GM12878 (cell line): ENCODE results near the gene VMP1.
"Not testable (repeated sequence)": the region's sequence is repeated elsewhere in the genome, so short reads cannot be mapped to it uniquely, and the experiment has no call there.

Source experiments
- TF ChIP-seq, protein P1 (sequence below), 3 experiments: IDR thresholded peaks in 2 of 3; conservative IDR thresholded peaks in 1 of 3; 2 replicates each; pipeline ENCODE4 v1.5.1; 2011; ENCODE audit warnings: low read depth in 3 of 3, low read length in 3 of 3, mild to moderate bottlenecking in 3 of 3, control low read depth in 2 of 3, moderate library complexity in 2 of 3, inconsistent platforms in 1 of 3, mixed read lengths in 1 of 3; ENCODE audit not compliant: control insufficient read depth in 2 of 3, insufficient read depth in 1 of 3; ENCODE audit errors: extremely low read depth in 1 of 3
- TF ChIP-seq, protein P2 (sequence below): IDR thresholded peaks from 2 replicates; pipeline ENCODE4 v1.6.1; 2011; ENCODE audit warnings: low read depth, low read length, improper control_type of control experiment, borderline replicate concordance

DNA sequence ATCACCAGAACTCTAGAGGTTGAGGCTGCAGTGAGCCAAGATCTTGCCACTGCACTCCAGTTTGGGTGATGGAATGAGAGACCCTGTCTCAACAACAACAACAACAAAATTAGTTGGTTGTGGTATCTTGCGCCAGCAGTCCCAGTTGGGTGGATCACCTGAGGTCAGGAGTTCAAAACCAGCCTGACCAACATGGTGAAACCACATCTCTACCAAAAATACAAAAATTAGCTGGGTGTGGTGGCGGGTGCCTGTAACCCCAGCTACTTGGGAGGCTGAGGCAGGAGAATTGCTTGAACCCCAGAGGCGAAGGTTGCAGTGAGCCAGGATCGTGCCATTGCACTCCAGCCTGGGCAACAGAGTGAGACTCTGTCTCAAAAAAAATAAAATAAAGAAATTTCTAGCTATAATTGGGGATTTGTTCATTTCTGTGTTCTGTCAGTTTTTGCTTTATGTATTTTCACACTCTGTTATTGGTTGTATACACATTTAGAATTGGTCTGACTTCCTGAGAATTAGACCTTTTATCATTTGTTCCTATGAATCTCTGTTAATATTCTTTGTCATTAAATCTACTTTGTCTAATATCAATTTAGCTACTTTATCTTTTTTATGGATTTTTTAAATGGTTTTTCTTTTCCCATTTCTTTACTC, 51.7 kb downstream of the VMP1 start:
- TF ChIP-seq, protein P1, sequence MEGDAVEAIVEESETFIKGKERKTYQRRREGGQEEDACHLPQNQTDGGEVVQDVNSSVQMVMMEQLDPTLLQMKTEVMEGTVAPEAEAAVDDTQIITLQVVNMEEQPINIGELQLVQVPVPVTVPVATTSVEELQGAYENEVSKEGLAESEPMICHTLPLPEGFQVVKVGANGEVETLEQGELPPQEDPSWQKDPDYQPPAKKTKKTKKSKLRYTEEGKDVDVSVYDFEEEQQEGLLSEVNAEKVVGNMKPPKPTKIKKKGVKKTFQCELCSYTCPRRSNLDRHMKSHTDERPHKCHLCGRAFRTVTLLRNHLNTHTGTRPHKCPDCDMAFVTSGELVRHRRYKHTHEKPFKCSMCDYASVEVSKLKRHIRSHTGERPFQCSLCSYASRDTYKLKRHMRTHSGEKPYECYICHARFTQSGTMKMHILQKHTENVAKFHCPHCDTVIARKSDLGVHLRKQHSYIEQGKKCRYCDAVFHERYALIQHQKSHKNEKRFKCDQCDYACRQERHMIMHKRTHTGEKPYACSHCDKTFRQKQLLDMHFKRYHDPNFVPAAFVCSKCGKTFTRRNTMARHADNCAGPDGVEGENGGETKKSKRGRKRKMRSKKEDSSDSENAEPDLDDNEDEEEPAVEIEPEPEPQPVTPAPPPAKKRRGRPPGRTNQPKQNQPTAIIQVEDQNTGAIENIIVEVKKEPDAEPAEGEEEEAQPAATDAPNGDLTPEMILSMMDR (IDR thresholded peaks at IDR 0.05 in 2 of 3, conservative IDR thresholded peaks at IDR 0.05 in 1 of 3; ENCODE audit: control insufficient read depth in 2 of 3, extremely low read depth in 1 of 3, insufficient read depth in 1 of 3, low read depth in 3 of 3, low read length in 3 of 3), result not testable (repeated sequence)
- TF ChIP-seq, protein P2, sequence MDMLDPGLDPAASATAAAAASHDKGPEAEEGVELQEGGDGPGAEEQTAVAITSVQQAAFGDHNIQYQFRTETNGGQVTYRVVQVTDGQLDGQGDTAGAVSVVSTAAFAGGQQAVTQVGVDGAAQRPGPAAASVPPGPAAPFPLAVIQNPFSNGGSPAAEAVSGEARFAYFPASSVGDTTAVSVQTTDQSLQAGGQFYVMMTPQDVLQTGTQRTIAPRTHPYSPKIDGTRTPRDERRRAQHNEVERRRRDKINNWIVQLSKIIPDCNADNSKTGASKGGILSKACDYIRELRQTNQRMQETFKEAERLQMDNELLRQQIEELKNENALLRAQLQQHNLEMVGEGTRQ, result not testable (repeated sequence)
